Fibroblast of skin of left biceps (primary cell): ENCODE results near the gene GIGYF2.
"Not testable (repeated sequence)": the region's sequence is repeated elsewhere in the genome, so short reads cannot be mapped to it uniquely, and the experiment has no call there.

Experiments
- DNase-seq, 2 experiments: peaks; one replicate each; pipeline ENCODE4 v3.0.0-alpha.2; 2013; ENCODE audit warnings: low read depth in 2 of 2

GIGYF2 gene

GRCh38 chr2:232809349-232810124 lies 112.4 kb downstream of the GIGYF2 start:
- DNase-seq, result no peak

GRCh38 chr2:232810444-232810843 lies 113.3 kb downstream of the GIGYF2 start:
- no peak for DNase-seq

GRCh38 chr2:232815569-232815968 lies 118.4 kb downstream of the GIGYF2 start:
- DNase-seq, result no peak

- DNase-seq, result no peak
Observed at GRCh38 chr2:232816657-232817056, 119.5 kb downstream of the GIGYF2 start.

GRCh38 chr2:232817756-232818155 lies 120.6 kb downstream of the GIGYF2 start:
- DNase-seq, result no peak

- no peak for DNase-seq
Observed at GRCh38 chr2:232829988-232830387, 132.9 kb downstream of the GIGYF2 start.

GRCh38 chr2:232831496-232831895 lies 134.4 kb downstream of the GIGYF2 start:
- no peak for DNase-seq

- no peak for DNase-seq
Observed at GRCh38 chr2:232833830-232834229, 136.7 kb downstream of the GIGYF2 start.

- no peak for DNase-seq
Observed at GRCh38 chr2:232835687-232836208, 138.6 kb downstream of the GIGYF2 start.

- no peak for DNase-seq
Observed at GRCh38 chr2:232836934-232837333, 139.8 kb downstream of the GIGYF2 start.

GRCh38 chr2:232838406-232838874 lies 141.3 kb downstream of the GIGYF2 start:
- DNase-seq, result no peak

GRCh38 chr2:232839411-232840079 lies 142.4 kb downstream of the GIGYF2 start:
- no peak for DNase-seq

GRCh38 chr2:232842689-232843088 lies 145.6 kb downstream of the GIGYF2 start:
- no peak for DNase-seq

- no peak for DNase-seq
Observed at GRCh38 chr2:232843834-232844233, 146.7 kb downstream of the GIGYF2 start.

GRCh38 chr2:232846055-232846454 lies 148.9 kb downstream of the GIGYF2 start:
- no peak for DNase-seq

GRCh38 chr2:232850039-232850438 lies 152.9 kb downstream of the GIGYF2 start:
- no peak for DNase-seq

GRCh38 chr2:232852081-232852480 lies 154.9 kb downstream of the GIGYF2 start:
- not testable (repeated sequence) for DNase-seq

GRCh38 chr2:232852676-232853075 lies 155.5 kb downstream of the GIGYF2 start:
- DNase-seq, result no peak

- DNase-seq, result peak in 1 of 2 experiments; percentile 9
Observed at GRCh38 chr2:232854082-232854481, 157.0 kb downstream of the GIGYF2 start.

- DNase-seq, result no peak
Observed at GRCh38 chr2:232857158-232857563, 160.0 kb downstream of the GIGYF2 start.

- no peak for DNase-seq
Observed at GRCh38 chr2:232859385-232859916, 162.3 kb downstream of the GIGYF2 start.

- DNase-seq, result no peak
Observed at GRCh38 chr2:232860593-232861241, 163.6 kb downstream of the GIGYF2 start.
